ENCODE measurements around the gene ANO6.

ANO6 gene

GRCh38 chr12:45433441-45433868 lies 217.6 kb downstream of the ANO6 start:
- Histone ChIP-seq H3K4me3 (ENCODE audit: low read depth in 1 of 2, low read length in 2 of 2) (no peak overlapping the region), H3K4me1 (ENCODE audit: control insufficient read depth in 1 of 2, insufficient read depth in 2 of 2, low read length in 2 of 2) (no peaks in the 10 kb centered on the region), H3K9me3 (ENCODE audit: control insufficient read depth in 1 of 2, low read length in 2 of 2) (no peaks in the 10 kb centered on the region), H3K27me3 (ENCODE audit: control insufficient read depth in 1 of 2, insufficient read depth in 2 of 2, low read length in 2 of 2) (no peaks in the 10 kb centered on the region), H3K36me3 (ENCODE audit: control insufficient read depth in 1 of 2, insufficient read depth in 2 of 2, low read length in 2 of 2) (peaks cover 6 to 19% of the 10 kb centered on the region in 2 donors), H3K9ac (ENCODE audit: low read depth in 1 of 2, low read length in 2 of 2) (no peak overlapping the region), H3K27ac (ENCODE audit: low read depth, low read length) (no peak overlapping the region)

- no peak overlapping the region for H3K27ac ChIP-seq (ENCODE audit: low read depth, low read length)
- no peaks in the 10 kb centered on the region for H3K4me1 ChIP-seq (ENCODE audit: control insufficient read depth in 1 of 2, insufficient read depth in 2 of 2, low read length in 2 of 2)
- H3K27me3 ChIP-seq (ENCODE audit: control insufficient read depth in 1 of 2, insufficient read depth in 2 of 2, low read length in 2 of 2) = no peaks in the 10 kb centered on the region
- H3K9ac ChIP-seq (ENCODE audit: low read depth in 1 of 2, low read length in 2 of 2) = no peak overlapping the region
- no peak overlapping the region for H3K4me3 ChIP-seq (ENCODE audit: low read depth in 1 of 2, low read length in 2 of 2)
- H3K9me3 ChIP-seq (ENCODE audit: control insufficient read depth in 1 of 2, low read length in 2 of 2) = no peaks in the 10 kb centered on the region
- H3K36me3 ChIP-seq (ENCODE audit: control insufficient read depth in 1 of 2, insufficient read depth in 2 of 2, low read length in 2 of 2) = peaks cover 6 to 19% of the 10 kb centered on the region in 2 donors
These were observed 218.2 kb downstream of the ANO6 start for GRCh38 chr12:45434094-45434493.

GRCh38 chr12:45435945-45436710 lies 220.2 kb downstream of the ANO6 start:
- H3K27ac ChIP-seq (ENCODE audit: low read depth, low read length) = no peak overlapping the region
- H3K27me3 ChIP-seq (ENCODE audit: control insufficient read depth in 1 of 2, insufficient read depth in 2 of 2, low read length in 2 of 2) = no peaks in the 10 kb centered on the region

GRCh38 chr12:45439039-45439438 lies 223.1 kb downstream of the ANO6 start:
- Histone ChIP-seq H3K9ac (ENCODE audit: low read depth in 1 of 2, low read length in 2 of 2) (no peak overlapping the region), H3K9me3 (ENCODE audit: control insufficient read depth in 1 of 2, low read length in 2 of 2) (peaks cover 2 to 6% of the 10 kb centered on the region in 2 donors), H3K27ac (ENCODE audit: low read depth, low read length) (no peak overlapping the region), H3K27me3 (ENCODE audit: control insufficient read depth in 1 of 2, insufficient read depth in 2 of 2, low read length in 2 of 2) (no peaks in the 10 kb centered on the region), H3K36me3 (ENCODE audit: control insufficient read depth in 1 of 2, insufficient read depth in 2 of 2, low read length in 2 of 2) (peaks cover 0 to 2% of the 10 kb centered on the region in 2 donors), H3K4me1 (ENCODE audit: control insufficient read depth in 1 of 2, insufficient read depth in 2 of 2, low read length in 2 of 2) (no peaks in the 10 kb centered on the region), H3K4me3 (ENCODE audit: low read depth in 1 of 2, low read length in 2 of 2) (no peak overlapping the region)

More at GRCh38 chr12:45435945-45436710, 220.2 kb downstream of the ANO6 start:
- Histone ChIP-seq H3K9ac (ENCODE audit: low read depth in 1 of 2, low read length in 2 of 2) (no peak overlapping the region), H3K36me3 (ENCODE audit: control insufficient read depth in 1 of 2, insufficient read depth in 2 of 2, low read length in 2 of 2) (peaks cover 3 to 8% of the 10 kb centered on the region in 2 donors), H3K4me3 (ENCODE audit: low read depth in 1 of 2, low read length in 2 of 2) (no peak overlapping the region), H3K9me3 (ENCODE audit: control insufficient read depth in 1 of 2, low read length in 2 of 2) (no peaks in the 10 kb centered on the region), H3K4me1 (ENCODE audit: control insufficient read depth in 1 of 2, insufficient read depth in 2 of 2, low read length in 2 of 2) (no peaks in the 10 kb centered on the region)

- Histone ChIP-seq H3K4me1 (ENCODE audit: control insufficient read depth in 1 of 2, insufficient read depth in 2 of 2, low read length in 2 of 2) (no peaks in the 10 kb centered on the region), H3K4me3 (ENCODE audit: low read depth in 1 of 2, low read length in 2 of 2) (no peak overlapping the region), H3K27me3 (ENCODE audit: control insufficient read depth in 1 of 2, insufficient read depth in 2 of 2, low read length in 2 of 2) (no peaks in the 10 kb centered on the region), H3K9ac (ENCODE audit: low read depth in 1 of 2, low read length in 2 of 2) (no peak overlapping the region), H3K36me3 (ENCODE audit: control insufficient read depth in 1 of 2, insufficient read depth in 2 of 2, low read length in 2 of 2) (no peaks in the 10 kb centered on the region), H3K9me3 (ENCODE audit: control insufficient read depth in 1 of 2, low read length in 2 of 2) (peaks cover 5 to 13% of the 10 kb centered on the region in 2 donors), H3K27ac (ENCODE audit: low read depth, low read length) (no peak overlapping the region)
These were observed 230.1 kb downstream of the ANO6 start for GRCh38 chr12:45446013-45446412.

- Histone ChIP-seq H3K9ac (ENCODE audit: low read depth in 1 of 2, low read length in 2 of 2) (no peak overlapping the region), H3K27me3 (ENCODE audit: control insufficient read depth in 1 of 2, insufficient read depth in 2 of 2, low read length in 2 of 2) (no peaks in the 10 kb centered on the region), H3K36me3 (ENCODE audit: control insufficient read depth in 1 of 2, insufficient read depth in 2 of 2, low read length in 2 of 2) (no peaks in the 10 kb centered on the region), H3K9me3 (ENCODE audit: control insufficient read depth in 1 of 2, low read length in 2 of 2) (no peaks in the 10 kb centered on the region), H3K4me3 (ENCODE audit: low read depth in 1 of 2, low read length in 2 of 2) (no peak overlapping the region), H3K27ac (ENCODE audit: low read depth, low read length) (no peak overlapping the region), H3K4me1 (ENCODE audit: control insufficient read depth in 1 of 2, insufficient read depth in 2 of 2, low read length in 2 of 2) (no peaks in the 10 kb centered on the region)
These were observed 242.3 kb downstream of the ANO6 start for GRCh38 chr12:45458238-45458637.

- Histone ChIP-seq H3K4me3 (ENCODE audit: low read depth in 1 of 2, low read length in 2 of 2) (no peak overlapping the region), H3K9ac (ENCODE audit: low read depth in 1 of 2, low read length in 2 of 2) (no peak overlapping the region), H3K27me3 (ENCODE audit: control insufficient read depth in 1 of 2, insufficient read depth in 2 of 2, low read length in 2 of 2) (no peaks in the 10 kb centered on the region), H3K9me3 (ENCODE audit: control insufficient read depth in 1 of 2, low read length in 2 of 2) (no peaks in the 10 kb centered on the region), H3K27ac (ENCODE audit: low read depth, low read length) (no peak overlapping the region), H3K36me3 (ENCODE audit: control insufficient read depth in 1 of 2, insufficient read depth in 2 of 2, low read length in 2 of 2) (no peaks in the 10 kb centered on the region), H3K4me1 (ENCODE audit: control insufficient read depth in 1 of 2, insufficient read depth in 2 of 2, low read length in 2 of 2) (no peaks in the 10 kb centered on the region)
These were observed 243.2 kb downstream of the ANO6 start for GRCh38 chr12:45458854-45459807.

- no peak overlapping the region for H3K9ac ChIP-seq (ENCODE audit: low read depth in 1 of 2, low read length in 2 of 2)
- H3K9me3 ChIP-seq (ENCODE audit: control insufficient read depth in 1 of 2, low read length in 2 of 2) = no peaks in the 10 kb centered on the region
- H3K27me3 ChIP-seq (ENCODE audit: control insufficient read depth in 1 of 2, insufficient read depth in 2 of 2, low read length in 2 of 2) = no peaks in the 10 kb centered on the region
- no peak overlapping the region for H3K27ac ChIP-seq (ENCODE audit: low read depth, low read length)
- no peaks in the 10 kb centered on the region for H3K4me1 ChIP-seq (ENCODE audit: control insufficient read depth in 1 of 2, insufficient read depth in 2 of 2, low read length in 2 of 2)
- no peak overlapping the region for H3K4me3 ChIP-seq (ENCODE audit: low read depth in 1 of 2, low read length in 2 of 2)
- no peaks in the 10 kb centered on the region for H3K36me3 ChIP-seq (ENCODE audit: control insufficient read depth in 1 of 2, insufficient read depth in 2 of 2, low read length in 2 of 2)
These were observed 246.6 kb downstream of the ANO6 start for GRCh38 chr12:45462506-45462905.

GRCh38 chr12:45464699-45465098 lies 248.8 kb downstream of the ANO6 start:
- Histone ChIP-seq H3K27me3 (ENCODE audit: control insufficient read depth in 1 of 2, insufficient read depth in 2 of 2, low read length in 2 of 2) (no peaks in the 10 kb centered on the region), H3K27ac (ENCODE audit: low read depth, low read length) (no peak overlapping the region), H3K9me3 (ENCODE audit: control insufficient read depth in 1 of 2, low read length in 2 of 2) (no peaks in the 10 kb centered on the region), H3K36me3 (ENCODE audit: control insufficient read depth in 1 of 2, insufficient read depth in 2 of 2, low read length in 2 of 2) (no peaks in the 10 kb centered on the region), H3K4me3 (ENCODE audit: low read depth in 1 of 2, low read length in 2 of 2) (no peak overlapping the region), H3K4me1 (ENCODE audit: control insufficient read depth in 1 of 2, insufficient read depth in 2 of 2, low read length in 2 of 2) (no peaks in the 10 kb centered on the region), H3K9ac (ENCODE audit: low read depth in 1 of 2, low read length in 2 of 2) (no peak overlapping the region)
